CD4-positive, alpha-beta T cell treated with Interleukin-4 for 4 hours (primary cell): ENCODE results near the gene PRDM10.

Source experiments
- DNase-seq: peaks from one replicate; pipeline ENCODE4 v3.0.0-alpha.2; 2020

Gene PRDM10

DNA sequence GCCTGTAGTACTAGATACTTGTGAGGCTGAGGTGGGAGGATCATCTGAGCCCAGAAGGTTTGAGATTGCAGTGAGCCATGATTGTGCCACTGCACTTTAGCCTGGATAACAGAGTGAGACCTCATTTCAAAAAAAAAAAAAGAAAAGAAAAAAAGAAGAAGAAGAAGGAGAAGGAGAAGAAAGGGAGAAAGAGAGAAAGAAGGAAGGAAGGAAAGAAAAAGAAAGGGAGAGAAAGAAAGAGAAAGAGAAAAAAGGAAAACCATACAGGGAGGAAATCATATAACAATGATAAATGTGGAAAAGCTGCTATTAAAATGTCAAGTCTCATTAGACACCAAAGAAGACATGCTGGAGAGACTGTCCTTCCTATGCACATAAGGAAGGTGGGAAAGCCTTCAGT is 5.7 kb upstream of the PRDM10 start:
- no peak for DNase-seq

DNA sequence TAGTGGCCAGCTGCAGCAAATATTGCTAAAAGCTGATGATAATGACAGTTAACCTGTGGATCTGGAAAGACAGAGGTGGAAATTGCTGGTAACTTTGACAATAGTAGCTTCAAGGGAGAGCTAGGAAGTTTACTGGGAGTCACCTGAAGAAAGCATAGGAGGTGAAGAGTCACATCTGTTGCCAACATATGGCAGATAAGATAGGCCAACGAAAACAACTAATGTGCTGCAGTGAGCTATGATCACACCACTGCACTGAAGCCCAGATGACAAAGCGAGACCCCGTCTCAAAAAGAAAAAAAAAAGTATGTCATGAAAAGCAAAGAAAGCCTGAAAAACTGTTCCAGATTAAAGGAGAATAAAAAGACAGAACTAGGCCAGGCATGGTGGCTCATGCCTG is 4.3 kb upstream of the PRDM10 start:
- DNase-seq, result no peak

GRCh38 chr11:130003717-130004001 is 1.0 kb upstream of the PRDM10 start:
- no peak for DNase-seq

GRCh38 chr11:130002846-130003716 is 446 bp upstream of the PRDM10 start:
- peak; percentile 96 for DNase-seq

DNA sequence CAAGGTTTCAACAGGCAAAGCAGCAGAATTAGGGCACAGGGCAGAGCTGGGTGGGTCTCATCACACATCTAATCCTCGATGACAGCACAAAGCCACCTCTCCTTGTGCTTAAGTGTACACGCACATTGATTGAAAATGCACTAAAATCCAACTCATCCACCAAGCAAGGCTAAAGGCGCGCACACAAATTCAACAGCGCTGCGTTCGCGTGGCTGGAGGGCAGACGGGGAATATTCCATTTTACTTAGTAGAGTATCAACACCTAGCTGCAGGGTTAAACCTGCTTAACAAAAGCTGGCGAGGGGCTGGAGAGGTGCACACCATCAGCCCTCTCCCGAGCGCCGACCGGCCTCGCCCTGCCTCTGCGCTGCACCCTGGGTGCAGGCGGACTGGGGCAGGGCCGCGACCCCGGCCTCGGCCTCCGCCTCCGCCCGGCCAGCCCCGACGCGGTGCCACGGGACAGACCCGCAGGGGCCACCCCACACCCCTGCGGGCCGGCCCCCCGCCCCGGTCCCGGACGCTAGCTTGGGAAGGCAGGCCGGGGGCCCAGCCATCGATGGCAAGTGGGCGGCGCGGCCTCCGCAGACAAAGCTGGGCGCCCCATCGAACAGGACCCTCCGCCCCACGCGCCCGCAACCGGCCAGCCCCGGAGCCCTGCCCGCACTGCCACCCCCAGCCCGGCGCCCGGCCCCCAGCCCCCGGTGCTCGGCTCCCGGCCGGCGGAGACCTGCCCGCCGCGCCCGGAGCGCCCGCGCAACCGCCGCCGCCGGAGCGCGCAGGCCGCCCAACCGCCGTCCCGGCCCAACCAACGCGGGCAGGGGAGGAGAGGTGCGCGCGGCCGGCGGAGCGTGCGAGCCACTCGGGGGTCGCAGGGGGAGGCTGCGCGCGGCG is 929 bp downstream of the PRDM10 start:
- DNase-seq, result peak; percentile 32

DNA sequence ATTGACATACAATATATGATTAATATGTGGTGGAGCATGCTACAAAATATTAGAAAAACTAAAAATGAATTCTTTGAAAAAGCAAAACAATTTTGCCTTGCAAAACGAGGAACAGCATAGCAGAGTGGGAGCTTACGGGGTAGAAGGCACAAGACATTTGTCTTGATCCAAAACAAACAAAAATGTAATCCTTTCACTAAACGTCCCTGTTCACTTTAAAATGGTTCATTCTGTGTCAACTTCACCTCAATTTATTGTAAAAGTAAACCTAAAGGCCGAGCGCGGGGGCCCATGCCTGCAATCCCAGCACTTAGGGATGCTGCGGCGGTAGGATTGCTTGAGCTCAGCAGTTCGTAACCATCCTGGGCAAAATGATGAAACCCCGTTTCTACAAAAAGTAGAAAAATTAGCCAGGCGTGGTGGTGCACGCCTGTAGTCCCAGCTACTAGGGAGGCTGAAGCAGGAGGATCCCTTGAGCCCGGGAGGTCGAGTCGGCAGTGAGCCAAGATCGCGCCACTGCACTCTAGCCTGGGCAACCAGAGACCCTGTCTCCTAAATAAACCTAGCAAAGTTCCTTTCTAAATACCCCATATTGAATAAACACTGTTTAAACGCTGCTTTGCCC is 2.0 kb downstream of the PRDM10 start:
- no peak for DNase-seq

DNA sequence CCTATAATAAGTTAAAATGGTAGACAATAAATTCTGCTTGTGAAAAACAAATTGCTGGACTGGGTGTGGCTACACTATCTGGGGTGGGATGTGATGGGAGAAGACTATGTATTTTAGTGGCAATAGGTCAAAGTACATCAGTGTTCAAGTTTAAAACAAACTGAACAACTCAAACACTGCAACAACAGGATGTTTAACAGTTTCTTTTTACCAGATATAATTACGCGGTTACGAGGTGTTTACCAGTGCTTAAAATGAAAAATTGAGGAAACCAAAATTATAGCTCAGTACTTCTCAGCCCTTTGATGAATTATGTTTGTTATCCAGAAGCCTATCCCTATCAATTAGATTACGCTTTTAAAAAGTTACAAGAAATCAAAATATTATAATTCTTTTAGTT is 3.2 kb downstream of the PRDM10 start:
- no peak for DNase-seq

- no peak for DNase-seq
These were observed 3.7 kb downstream of the PRDM10 start for GRCh38 chr11:129998905-129999304.

GRCh38 chr11:129998107-129998506 is 4.5 kb downstream of the PRDM10 start:
- no peak for DNase-seq

- no peak for DNase-seq
These were observed 5.1 kb downstream of the PRDM10 start for GRCh38 chr11:129997513-129997912.

GRCh38 chr11:129996113-129996870 is 6.3 kb downstream of the PRDM10 start:
- no peak for DNase-seq

GRCh38 chr11:129995163-129995562 is 7.5 kb downstream of the PRDM10 start:
- DNase-seq, result no peak

GRCh38 chr11:129992161-129992944 is 10.3 kb downstream of the PRDM10 start:
- DNase-seq, result peak; percentile 36

DNA sequence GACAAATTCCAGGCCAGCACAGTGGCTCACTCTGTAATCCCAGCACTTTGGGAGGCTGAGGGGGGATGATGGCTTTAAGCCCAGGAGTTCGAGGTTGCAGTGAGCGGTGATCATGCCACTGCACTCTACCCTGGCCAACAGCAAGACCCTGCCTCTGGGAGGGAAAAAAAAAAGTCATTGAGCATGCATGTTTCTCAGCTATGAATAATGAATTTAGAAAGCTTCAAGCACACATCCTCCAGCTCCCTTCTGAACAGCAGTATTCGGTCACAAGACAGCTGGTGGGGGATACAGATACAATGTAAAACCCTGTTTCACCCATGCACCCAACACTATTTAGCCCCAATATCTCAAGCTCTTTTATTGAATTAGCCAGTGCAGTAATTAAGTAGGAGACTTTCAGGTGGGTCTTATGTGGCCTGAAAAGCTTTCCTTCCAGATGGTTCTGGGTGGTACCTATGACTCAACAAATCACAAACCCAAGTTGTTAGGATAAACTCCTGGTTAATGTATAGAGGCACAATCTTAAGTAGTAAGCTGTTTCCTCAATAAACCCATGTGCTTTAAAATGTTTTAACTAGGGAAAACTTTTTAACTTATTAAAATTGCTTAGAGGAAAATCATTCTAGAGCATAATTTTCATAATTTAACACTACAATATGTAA is 13.4 kb downstream of the PRDM10 start:
- no peak for DNase-seq

DNA sequence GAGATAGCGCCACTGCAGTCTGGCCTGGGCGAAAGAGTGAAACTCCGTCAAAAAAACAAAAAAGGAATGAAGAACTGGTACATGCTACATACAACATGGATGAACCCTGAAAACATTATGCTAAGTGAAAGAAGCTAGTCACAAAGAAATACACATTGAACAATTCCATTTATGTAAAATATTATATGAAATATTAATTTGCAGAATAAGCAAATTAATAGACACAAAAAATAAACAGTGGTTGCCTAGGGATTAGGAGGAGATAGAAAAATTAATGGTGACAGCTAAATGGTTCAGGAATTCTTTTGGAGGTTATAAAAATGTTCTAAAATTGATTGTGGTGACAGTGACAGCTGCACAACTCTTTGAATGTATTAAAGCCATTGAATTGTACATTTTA is 14.7 kb downstream of the PRDM10 start:
- DNase-seq, result no peak

DNA sequence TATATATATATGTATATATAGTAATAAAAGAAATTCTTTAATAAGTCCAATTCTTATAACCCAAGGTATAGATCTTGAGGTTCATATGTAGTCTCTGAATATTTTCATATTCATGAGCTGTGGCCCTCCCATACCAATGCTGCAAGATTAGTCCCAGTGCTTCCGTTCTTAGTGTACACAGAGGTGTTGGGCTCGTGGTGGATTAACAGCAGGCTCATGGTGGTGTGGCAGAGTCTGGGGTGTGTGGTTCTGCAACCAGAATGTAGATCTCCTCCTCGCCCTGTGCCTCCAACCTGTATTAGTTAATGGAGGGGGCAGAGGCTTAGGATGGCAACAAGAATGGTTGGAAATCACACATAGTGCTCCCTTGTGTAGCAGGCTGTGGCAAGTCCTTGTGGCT is 16.8 kb downstream of the PRDM10 start:
- no peak for DNase-seq

- DNase-seq, result no peak
These were observed 22.5 kb downstream of the PRDM10 start for GRCh38 chr11:129980086-129980485.

DNA sequence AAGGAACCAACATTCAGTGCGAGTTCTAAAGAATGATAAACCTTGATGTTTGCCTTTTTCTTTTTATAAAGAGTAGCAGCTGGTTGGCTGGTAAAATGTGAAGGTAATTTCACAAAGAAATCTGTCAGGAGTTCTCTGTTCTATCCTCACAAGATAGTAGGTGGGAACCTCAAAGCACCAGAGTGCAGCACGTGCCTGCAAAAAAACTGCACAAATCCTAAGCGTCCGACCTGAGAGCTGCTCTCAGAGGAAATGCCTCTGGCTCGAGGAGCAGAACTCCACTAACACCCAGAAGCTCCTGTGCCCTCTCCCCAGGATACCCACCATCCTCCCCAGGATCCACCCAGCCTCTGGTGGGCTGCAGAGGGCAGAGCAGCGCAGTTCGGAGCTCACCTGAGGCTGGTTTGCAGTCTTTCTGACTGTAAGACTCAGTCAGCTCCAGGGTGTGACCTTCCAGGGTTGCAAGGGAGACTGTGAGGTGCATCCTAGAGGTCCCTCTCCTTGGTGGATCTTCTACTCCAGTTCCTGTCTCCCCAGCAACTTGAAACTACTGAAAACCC is 23.5 kb downstream of the PRDM10 start:
- no peak for DNase-seq

DNA sequence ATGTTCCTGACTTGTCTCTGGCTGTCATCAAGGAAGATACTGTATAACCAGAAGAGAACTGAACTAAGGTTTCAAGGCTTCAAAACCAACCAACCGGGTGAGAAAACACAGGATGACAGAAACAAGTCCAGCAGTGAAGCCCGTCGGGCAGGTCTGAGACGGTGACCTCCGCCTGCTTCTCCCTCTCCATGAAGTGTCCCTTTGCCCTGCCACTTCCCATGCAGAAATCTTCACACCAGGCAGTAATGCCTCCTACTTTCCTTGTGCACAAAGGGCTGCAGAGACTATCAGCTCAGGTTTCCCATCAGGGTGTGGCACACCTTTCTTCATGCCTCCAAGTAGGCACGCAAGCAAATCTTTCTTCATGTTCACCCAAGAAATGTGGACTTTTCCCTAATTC is 24.2 kb downstream of the PRDM10 start:
- DNase-seq, result no peak

- no peak for DNase-seq
These were observed 26.3 kb downstream of the PRDM10 start for GRCh38 chr11:129976328-129976727.

GRCh38 chr11:129975543-129975942 is 27.1 kb downstream of the PRDM10 start:
- DNase-seq, result no peak
